ENCODE data around the gene PRRT1.
"Not testable (repeated sequence)": the region's sequence is repeated elsewhere in the genome, so short reads cannot be mapped to it uniquely, and the experiment has no call there.

PRRT1 gene

GRCh38 chr6:32126880-32127279 is 24.9 kb downstream of the PRRT1 start:
- FAIRE-seq (no peak), DNase-seq (ENCODE audit: low spot score) (no peak)

GRCh38 chr6:32123681-32124080 is 28.1 kb downstream of the PRRT1 start:
- no peak for FAIRE-seq
- DNase-seq (ENCODE audit: low spot score) = no peak

GRCh38 chr6:32120573-32121059 is 31.1 kb downstream of the PRRT1 start:
- DNase-seq (ENCODE audit: low spot score) (no peak), FAIRE-seq (no peak)

- FAIRE-seq (no peak), DNase-seq (ENCODE audit: low spot score) (peak; percentile 44)
Measured at GRCh38 chr6:32118782-32119628, 32.7 kb downstream of the PRRT1 start.

GRCh38 chr6:32117461-32117860 is 34.3 kb downstream of the PRRT1 start:
- FAIRE-seq = no peak
- DNase-seq (ENCODE audit: low spot score) = no peak

- DNase-seq (ENCODE audit: low spot score) (no peak), FAIRE-seq (no peak)
Measured at GRCh38 chr6:32116674-32117073, 35.1 kb downstream of the PRRT1 start.

GRCh38 chr6:32115623-32116022 is 36.1 kb downstream of the PRRT1 start:
- FAIRE-seq (no peak), DNase-seq (ENCODE audit: low spot score) (no peak)

GRCh38 chr6:32114796-32115195 is 36.9 kb downstream of the PRRT1 start:
- DNase-seq (ENCODE audit: low spot score) = no peak
- no peak for FAIRE-seq

GRCh38 chr6:32113386-32114352 is 38.1 kb downstream of the PRRT1 start:
- FAIRE-seq = no peak
- peak; percentile 34 for DNase-seq (ENCODE audit: low spot score)

GRCh38 chr6:32112431-32112980 is 39.2 kb downstream of the PRRT1 start:
- FAIRE-seq (no peak), DNase-seq (ENCODE audit: low spot score) (no peak)

- DNase-seq (ENCODE audit: low spot score) (no peak), FAIRE-seq (no peak)
Measured at GRCh38 chr6:32111424-32112066, 40.2 kb downstream of the PRRT1 start.

- DNase-seq (ENCODE audit: low spot score) (no peak), FAIRE-seq (no peak)
Measured at GRCh38 chr6:32110632-32111031, 41.1 kb downstream of the PRRT1 start.

GRCh38 chr6:32109765-32110160 is 42.0 kb downstream of the PRRT1 start:
- no peak for DNase-seq (ENCODE audit: low spot score)
- FAIRE-seq = no peak

- no peak for FAIRE-seq
Measured at GRCh38 chr6:32109114-32109764, 42.5 kb downstream of the PRRT1 start, which contains the start of gene TNXB. TSS of gene TNXB (minus strand) at chr6:32109338. CDS start at chr6:32098198, 11,140 bp downstream.

GRCh38 chr6:32108727-32109113 is 43.0 kb downstream of the PRRT1 start:
- DNase-seq (ENCODE audit: low spot score) (no peak), FAIRE-seq (no peak)

More at GRCh38 chr6:32109114-32109764, 42.5 kb downstream of the PRRT1 start, which contains the start of gene TNXB:
- DNase-seq (ENCODE audit: low spot score) = no peak

GRCh38 chr6:32108094-32108627 is 43.6 kb downstream of the PRRT1 start:
- no peak for FAIRE-seq
- no peak for DNase-seq (ENCODE audit: low spot score)

GRCh38 chr6:32107406-32107805 is 44.3 kb downstream of the PRRT1 start:
- DNase-seq (ENCODE audit: low spot score) = no peak
- FAIRE-seq = no peak

- FAIRE-seq (no peak), DNase-seq (ENCODE audit: low spot score) (no peak)
Measured at GRCh38 chr6:32105433-32105832, 46.3 kb downstream of the PRRT1 start.

GRCh38 chr6:32102255-32102654 is 49.5 kb downstream of the PRRT1 start:
- FAIRE-seq = no peak

GRCh38 chr6:32100251-32100650 is 51.5 kb downstream of the PRRT1 start:
- DNase-seq (ENCODE audit: low spot score); FAIRE-seq: not testable (repeated sequence)

More at GRCh38 chr6:32102255-32102654, 49.5 kb downstream of the PRRT1 start:
- DNase-seq (ENCODE audit: low spot score) = no peak

Data from RCC 7860 (cell line).